DMS 273 (cell line): ENCODE data around the gene SERINC2.
A peak's percentile ranks its signal among the peaks of the same experiment; 100 is the strongest.

ENCODE experiments used
- DNase-seq: peaks from one replicate; lab custom pipeline; 2025; ENCODE audit not compliant: unreplicated experiment; lab: John Stamatoyannopoulos, UW

Gene SERINC2

DNA sequence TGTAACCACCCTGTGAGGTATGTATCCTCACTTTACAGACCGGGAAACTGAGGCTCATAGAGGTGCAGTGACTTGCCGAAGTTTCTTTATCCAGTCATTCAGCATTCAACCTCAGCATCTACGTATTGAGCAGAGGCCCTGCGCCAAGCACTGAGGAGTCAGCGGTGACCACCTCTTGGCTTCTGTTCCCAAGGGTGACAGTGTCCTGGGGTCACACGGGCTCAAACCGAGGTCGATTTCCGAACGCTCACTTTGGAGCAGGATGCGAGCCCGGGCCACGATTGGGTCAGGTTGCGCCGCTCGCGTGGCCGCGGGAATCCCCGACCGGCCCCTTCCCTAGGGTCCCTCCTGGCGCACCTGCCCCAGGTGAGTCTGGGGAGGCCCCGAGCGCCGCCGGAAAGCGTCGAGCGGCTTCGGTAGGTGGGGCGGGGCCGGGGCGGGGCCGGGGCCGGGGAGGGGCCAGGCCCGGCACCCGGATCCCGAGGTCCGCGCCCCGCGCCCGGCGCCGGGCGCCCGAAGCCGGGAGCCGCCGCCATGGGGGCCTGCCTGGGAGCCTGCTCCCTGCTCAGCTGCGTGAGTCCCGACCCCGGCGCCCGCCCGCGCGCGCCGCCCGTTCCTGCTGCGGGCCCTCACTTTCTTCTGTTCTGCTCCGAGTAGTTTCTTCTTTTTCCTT is at the start of gene SERINC2:
Gene SERINC2, plus strand, starts transcription at position 482 of the 673 bp plus-strand sequence. Its CDS starts 53 bp downstream, at position 535.
- DNase-seq, result peak; percentile 68

DNA sequence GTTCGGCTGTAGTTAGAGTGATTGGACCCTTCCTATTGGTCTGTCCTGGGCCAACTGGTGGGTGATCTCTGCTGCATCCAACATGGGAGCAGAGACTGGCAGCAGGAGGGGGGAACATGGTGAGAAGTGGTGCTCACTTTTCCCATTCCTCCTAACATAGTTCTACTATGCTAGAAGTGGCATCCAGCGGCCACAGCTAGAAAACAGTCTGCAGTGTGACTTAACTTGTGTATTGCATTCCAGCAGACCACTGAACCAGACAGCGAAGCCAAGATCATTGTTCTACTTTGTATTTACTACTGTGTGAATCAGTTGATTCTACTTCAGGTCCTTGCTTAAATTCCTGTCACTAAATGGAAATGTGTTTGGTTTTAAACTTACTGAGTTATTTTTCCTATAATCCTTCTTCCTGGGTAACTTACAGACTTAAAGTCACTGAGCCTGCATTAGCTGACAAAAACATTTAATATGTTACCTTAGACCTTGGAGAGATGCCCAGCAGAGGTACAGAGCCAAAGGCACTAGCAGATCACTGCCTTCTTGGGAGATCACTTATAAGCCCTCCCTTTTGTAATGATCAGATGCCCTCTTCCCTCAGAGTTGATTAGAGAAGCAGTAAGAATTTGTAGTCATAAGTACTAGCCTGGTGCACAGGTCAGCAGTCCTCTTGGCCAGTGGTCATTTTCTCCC is 48.3 kb upstream of the SERINC2 start:
- DNase-seq, result no peak

DNA sequence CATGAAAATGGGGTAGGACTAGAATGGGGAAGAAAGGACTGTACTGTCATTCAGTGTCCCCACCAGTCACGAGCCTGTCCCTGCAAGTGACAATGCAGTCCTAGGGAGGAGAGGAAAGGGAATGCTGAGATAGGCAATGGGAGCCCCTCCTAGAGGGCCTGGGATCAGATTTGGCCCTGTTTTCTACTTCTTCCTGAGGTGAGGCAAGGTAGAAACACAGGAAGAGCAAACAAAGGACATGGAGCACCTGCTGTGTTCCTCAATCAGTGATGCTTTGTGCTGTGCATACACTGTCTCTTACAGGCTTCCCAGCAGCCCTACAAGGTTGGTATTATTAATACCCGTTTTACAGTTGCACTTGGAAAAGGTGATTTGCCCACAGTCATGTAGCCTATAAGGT is 46.2 kb upstream of the SERINC2 start:
- DNase-seq, result no peak

DNA sequence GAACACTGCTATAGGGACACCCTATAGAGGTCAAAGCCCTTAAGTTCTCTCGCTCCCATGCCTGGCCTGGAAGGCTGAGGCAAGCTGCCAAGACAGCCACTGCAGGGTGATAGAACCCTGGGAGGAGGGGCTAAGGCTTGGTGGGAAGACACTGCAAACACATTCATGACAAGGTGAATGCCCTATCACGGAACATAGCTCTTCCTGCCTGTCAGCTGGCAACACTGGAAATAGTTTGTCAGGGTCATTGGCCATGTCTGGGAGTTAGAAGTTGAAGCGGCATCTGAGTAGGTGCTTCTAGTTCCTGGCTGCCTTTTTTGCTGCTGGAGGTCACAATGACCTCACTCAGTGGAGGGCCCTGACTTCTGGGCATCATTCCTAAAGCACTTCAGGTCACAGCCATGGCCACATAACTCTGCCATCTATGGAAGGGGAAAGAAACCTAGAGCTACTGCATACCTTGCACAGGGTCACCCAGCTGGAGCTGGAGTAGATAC is 44.4 kb upstream of the SERINC2 start:
- DNase-seq, result no peak

DNA sequence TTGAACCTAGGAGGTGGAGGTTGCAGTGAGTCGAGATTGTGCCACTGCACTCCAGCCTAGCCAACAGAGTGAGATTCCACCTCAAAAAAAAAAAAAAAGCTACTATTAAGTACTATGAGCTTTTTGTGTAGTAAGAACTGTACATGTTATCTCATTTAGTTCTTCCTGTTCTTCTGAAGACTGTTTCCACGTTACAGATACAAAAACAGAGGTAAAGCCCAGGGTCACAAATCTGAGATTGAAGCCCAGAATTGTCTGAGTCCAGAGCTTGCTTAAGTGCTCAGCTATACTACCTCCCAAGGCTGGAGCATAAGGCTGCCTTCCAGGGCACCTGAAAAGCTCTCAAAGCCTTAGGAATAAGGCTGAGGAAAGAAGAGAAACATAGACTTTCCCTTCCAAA is 43.0 kb upstream of the SERINC2 start:
- no peak for DNase-seq

DNA sequence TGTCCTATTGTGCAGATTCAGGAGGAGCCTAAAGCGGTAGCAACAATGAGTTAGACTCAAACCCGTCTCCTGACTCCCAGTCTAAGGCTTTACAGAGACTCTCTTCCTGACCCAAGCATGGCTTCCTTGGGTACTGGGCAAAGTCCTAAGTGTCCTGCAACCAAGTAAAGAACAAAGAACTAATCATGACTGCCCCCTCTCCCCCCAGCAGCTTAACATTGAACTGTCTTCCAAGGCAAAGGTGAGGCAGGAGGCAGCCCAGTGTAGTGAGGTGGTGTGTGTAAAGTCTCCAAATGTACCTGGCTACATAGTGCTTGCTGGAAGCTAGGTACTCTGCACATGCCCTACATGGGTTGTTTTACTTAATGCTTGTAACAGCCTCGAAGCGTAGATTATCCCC is 42.4 kb upstream of the SERINC2 start:
- no peak for DNase-seq

DNA sequence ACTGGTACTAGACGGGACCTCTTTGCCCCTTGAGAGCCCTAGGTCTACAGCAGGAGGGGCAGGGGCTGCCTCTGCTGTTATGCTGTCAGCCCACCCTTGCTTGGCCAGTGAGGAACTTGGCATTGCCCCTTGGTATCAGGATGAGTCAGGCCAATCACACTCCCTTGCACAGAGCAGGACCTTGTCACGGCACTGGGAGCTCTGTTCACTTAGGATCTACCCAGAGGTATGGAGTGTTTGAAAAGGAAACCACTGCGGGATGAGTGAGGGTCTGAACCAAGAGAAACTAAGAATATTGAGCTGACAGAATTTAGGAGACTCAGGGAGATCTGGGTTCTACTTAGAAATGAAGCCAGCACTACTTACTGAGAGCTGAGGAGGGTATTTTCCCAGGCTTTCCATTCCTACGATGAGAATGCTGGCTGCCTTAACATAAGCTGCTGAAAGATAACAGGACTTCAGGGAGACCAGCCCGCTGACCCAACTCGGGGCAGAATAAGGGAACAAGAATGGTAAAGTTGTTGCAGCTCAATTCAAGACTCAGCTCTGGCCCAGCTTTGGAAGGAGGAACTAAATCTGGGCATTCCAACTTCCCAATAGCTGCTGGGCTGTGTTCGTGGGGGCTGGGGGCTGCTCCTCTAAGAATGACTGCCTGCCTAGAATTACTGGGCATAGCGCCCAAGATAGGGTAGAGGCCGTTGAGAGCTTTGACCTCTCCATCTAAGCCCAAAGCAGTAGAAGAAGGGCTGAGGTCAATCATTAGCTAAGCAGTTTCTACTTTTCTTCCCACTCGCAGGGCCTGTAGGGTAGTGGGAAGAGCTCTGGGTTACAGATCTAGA is 41.7 kb upstream of the SERINC2 start:
- no peak for DNase-seq

DNA sequence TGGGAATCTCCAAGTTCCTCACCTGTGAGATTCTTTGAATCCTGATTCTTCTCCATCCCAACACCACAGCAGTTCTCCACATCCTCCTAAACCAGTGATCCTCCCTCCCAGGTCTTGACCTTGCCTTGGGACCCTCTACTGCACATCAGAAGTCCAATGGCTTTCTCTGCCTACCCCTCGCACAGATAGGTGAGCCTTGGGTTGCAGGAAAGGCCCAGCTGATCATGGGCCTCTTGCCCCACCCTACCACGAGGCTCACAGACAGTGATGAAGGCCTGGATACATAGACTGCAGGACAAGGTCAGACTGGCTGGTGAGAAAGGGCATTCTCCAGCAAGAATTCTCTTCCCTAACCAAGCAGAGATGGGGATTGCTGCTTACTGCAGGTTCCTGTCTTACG is 41.0 kb upstream of the SERINC2 start:
- no peak for DNase-seq

DNA sequence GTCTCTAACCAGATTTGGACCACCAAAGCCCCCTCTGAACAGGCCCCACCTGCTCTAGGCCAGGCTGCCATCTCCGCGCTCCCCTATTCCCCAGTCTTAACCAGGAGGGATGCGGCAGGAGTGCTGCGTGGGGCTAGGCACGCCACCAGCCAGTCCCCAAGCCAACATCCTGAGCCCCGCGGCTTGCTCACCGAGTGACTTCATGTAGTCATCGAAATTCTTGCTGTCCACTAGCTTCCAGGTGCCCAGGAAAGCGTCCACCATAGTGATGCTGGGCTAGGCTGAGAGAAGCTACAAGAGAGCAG is 40.3 kb upstream of the SERINC2 start:
- no peak for DNase-seq

DNA sequence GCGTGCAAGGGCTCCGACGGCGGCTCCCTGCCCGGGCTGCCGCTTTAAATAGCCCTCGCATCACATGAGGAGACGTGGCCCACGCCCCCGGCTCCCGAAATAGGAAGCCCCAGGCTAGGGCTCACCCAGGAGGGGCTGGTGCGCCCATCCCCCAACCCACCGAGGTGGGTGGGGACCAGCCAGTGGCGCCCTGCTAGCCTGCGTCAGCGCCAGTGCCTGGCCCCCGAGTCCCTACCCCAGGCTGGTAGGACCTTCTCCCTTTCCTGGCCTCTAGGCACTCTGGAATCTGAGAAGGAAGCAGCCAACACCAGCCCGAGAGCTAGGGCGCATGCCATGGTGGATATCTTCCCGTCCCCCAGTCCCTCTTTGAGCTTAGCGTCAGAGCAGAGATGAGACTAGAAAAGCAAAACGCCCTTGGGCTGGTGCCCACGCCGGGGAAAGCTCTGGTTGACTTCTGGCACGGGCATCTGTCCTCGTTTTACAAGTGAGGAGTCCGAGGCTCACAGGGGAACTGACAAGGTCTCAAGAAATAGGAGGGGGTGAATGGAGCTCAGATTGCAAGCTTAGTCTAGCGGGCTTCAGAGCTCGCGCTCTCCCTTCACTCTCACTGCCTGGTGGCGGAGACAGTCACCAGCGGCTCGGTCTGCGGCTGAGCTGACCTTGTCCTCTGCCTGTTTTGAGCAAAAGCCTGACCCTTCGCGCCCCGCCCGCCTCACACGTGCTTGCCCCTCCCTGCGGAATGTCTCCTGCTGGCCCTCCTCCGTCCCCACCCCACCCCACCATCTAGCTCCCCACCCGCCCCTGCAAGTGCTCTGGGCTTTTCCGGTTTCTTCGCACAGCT is 39.7 kb upstream of the SERINC2 start, which contains the start of gene FABP3:
Gene FABP3, minus strand, starts transcription at position 21 of the 841 bp plus-strand sequence. CDS start 62 bp downstream, outside the sequence.
- DNase-seq, result peak; percentile 88

DNA sequence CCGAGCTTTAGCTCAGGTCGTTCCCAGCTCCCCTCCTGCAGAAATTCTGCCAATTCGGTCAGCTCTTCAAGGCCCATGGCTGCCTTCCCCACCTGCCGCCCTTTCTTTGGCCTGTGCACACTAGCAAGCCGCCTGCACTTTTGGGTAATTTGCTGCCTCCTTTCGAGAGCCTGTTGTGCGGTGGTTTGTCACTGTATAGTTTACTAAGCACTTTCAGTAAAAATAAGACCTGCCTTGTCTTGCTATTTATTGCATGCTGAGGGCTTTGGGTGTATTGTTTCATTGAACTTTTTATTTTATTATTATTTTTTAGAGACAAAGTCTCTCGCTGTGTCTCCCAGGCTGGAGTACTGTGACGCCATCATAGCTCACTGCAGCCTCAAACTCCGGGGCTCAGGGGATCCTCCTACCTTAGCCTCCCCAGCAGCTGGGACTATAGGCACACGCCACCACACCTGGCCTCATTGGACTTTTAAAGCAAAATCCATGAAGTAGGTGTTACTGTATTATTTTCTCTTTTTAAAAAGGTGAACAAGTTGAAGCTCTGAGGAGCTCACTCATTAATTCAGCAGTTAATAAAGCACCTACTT is 39.0 kb upstream of the SERINC2 start:
- DNase-seq, result no peak

DNA sequence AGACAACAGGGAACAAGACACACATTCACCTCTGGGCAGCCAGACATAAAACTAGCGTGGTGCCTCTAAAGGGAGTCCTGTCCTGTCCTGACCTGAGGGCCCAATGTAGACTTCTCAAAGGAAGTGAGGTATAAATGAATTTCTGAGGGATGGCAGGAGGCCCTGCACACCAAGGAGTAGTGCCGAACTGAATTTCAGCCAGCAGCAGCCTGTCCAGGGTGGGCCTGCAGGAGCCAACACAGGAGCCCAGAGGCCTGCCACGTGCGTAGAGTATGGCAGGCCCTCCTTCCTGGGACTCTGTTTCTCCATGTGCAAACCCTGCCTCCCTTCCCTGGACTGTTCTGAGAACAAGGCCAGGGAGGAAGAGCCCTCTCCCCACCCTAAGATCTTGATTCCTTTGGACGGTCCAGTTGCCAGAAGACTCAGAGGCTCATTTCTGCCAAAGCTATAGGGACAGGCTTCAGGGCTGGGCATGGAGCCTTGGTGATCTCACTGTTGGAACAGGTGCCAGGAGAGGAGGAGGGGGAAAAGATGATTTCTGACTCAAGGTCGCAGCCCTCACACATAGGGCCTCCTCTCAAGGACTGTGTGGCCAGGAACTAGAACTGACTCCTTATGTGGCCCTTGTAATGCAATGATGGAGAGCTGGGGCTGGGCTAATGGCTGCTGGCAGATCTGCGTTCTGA is 38.4 kb upstream of the SERINC2 start:
- peak; percentile 77 for DNase-seq

DNA sequence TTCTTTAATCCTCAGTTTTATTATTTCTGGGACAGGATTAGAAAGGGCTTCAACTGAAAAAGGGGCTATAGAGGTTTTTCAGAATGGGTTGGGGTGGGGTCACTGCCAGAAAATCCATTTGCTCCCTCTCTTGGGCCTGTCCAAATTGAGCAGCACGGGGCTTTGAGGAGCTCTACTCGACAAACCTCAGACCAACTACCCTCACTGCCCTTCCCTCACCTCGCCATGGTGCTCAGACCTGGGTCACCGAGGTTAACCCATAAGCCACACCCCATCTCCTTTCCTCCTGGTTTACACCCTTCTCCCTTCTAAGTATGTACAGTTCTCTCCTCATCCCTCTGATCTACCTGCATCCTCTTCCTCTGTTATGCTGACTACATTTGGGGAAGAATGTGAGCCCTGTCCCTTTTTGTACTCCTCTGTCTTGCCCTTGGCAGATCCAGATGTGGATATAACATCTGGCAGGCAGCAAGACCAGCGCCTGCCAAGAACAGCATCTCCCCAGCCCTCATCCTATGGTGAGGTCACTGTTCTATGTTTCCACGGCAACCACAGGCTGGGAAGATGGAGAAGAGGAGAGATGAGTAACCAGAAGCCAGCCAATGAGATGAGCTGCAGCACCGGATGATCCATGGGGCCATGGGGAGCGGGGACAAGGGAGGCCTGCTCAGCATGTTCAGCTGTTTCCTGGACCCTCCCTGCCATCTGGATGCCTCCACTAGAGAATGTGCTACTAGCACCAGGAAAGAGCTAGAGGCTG is 36.5 kb upstream of the SERINC2 start:
- peak; percentile 98 for DNase-seq

DNA sequence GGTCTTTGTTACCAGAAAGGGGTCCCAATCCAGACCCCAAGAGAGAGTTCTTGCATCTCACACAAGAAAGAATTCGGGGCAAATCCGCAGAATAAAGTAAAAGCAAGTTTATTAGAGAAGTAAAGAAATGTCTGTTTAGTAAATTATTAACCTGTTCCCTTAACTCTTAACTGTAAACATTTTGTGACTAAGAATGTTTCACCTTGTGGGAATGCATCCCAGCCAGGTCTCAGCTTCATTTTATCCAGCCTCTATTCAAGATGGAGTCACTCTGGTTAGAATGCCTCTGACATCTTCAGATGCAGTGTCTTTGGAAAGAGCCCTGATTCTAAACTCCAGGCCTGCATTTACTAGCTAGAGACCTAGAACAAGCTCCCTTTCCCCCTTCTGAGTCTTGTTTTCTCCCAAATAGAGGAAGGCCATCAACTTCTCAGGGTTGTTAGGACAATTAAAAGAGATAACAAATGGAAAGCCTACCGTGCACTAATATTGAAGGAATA is 35.6 kb upstream of the SERINC2 start:
- DNase-seq, result no peak

DNA sequence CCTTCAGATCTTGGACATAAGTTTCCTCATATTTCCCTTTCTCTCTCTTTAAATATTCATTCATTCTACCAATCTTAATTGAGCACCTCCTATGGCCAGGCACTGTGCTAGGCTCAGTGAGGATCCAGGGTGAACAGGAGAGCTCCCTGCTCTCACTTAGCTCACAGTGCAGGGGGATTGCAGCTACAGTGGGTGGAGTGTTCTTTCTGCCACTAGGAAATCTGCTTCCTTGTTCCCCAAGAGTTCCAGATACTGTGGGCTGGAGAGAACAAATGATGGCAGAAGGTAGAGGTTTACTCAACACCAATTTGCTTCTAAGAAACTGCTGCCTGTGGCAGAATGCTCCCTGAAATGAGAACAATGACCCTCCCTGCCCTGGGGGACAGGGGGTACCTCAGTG is 35.0 kb upstream of the SERINC2 start:
- DNase-seq, result peak; percentile 34

DNA sequence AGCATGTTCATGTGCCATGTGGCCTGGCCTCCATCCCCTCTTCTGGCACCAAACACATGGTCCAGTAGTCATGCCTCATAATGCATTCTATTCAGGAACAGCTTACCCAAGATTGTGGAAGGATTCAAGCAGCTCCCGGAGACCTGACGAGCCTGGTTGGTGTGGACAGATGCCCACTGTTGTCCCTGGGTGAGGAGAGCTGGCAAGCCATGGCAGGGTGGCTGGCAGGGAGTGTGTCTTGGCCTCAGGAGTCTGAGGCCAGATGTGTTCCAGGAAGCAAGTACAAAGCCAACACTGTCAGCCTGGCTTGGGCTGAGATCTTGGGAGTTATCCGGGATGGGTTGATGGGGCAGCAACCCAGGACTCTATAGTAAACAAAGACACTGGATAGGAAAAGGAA is 32.8 kb upstream of the SERINC2 start:
- peak; percentile 67 for DNase-seq

DNA sequence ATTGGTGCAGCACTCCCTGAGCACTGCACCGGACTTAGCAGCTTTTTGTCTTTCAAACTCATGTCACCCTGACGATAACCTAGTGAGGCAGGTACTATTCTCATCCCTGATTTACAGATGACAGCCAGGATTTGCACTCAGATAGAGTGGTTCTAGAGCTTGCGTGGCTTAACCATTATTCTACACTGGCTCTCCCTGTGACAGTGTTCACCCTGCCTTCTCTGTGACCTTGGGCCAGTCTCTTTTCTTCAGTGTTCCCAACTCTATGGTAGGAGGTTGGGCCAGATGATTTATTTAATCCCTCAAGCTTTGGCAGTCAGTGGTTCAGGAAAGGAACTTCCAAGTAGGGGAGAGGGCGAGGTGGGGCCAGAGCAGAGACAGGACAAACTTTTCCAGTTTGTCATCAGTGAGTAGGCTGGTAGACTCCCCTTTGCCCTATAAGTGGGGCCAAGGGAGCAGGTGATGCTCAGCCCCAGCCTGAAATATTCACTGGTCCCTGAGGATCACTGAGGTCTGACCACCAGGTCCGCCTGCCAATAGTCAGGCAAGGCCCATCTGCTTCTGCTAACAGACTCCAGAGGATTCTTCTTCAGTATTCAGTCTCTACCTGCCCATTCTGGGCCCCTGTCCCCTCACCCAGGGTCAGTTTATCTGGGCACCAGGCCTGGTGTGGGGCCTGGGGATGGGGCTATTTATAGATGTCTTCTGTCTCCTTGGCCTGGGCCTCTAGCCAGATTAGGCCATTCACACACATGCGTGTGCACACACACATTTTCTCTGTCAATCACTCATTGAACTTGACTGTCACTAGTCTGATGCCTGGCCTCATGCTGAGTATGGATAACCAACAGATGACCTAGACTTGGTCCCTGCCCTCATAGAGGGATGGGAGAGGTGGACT is 31.4 kb upstream of the SERINC2 start:
- peak; percentile 61 for DNase-seq
